ENCODE results near the gene CYREN. TPM values are rescaled to one million over a fixed set of nuclear protein-coding genes. Genes with fewer than 3 reads are reported as not detected.
A peak's percentile ranks its signal among the peaks of the same experiment; 100 is the strongest.

The CYREN gene
- total RNA-seq, 6 donors from 2014 or later: 27.3 to 119 (median 40.4) TPM

GRCh38 chr7:135151533-135151932, 19.0 kb downstream of the CYREN start:
- H3K4me3 ChIP-seq: peak overlapping the region in 2 of 4 donors; percentile 51 to 61
- peak in 1 of 2 donors; percentile 77 for DNase-seq
- peak; percentile 59 to 78 for ATAC-seq (ENCODE audit: low FRiP score in 2 of 2)
- peaks cover 15 to 33% (median 27%) of the 10 kb centered on the region in 4 donors for H3K4me1 ChIP-seq
- no peaks in the 10 kb centered on the region for H3K27me3 ChIP-seq
- peaks cover 0 to 10% (median 7%) of the 10 kb centered on the region in 4 donors for H3K9me3 ChIP-seq
- peak overlapping the region; percentile 74 to 94 (median 90) for H3K27ac ChIP-seq
- TF ChIP-seq POLR2AphosphoS5 (IDR thresholded peaks at IDR 0.05): peak in 1 of 2 donors; percentile 78
- no peak for TF ChIP-seq EP300 (IDR thresholded peaks at IDR 0.05)
- TF ChIP-seq POLR2A (IDR thresholded peaks at IDR 0.05): peak in 2 of 4 donors; percentile 8 to 69
- no peak for TF ChIP-seq CTCF (IDR thresholded peaks at IDR 0.05)
- H3K36me3 ChIP-seq: peaks cover 0 to 7% (median 0%) of the 10 kb centered on the region in 4 donors
- WGBS, 2 donors: 49 to 56% methylated on average over 6 of the region's 6 CpGs

- 63 to 67% methylated on average over 2 of the region's 2 CpGs for WGBS, 2 donors
- Histone ChIP-seq H3K4me3 (peak overlapping the region in 2 of 4 donors; percentile 51 to 61), H3K27me3 (no peaks in the 10 kb centered on the region), H3K4me1 (peaks cover 15 to 37% (median 28%) of the 10 kb centered on the region in 4 donors), H3K9me3 (peaks cover 0 to 9% (median 5%) of the 10 kb centered on the region in 4 donors), H3K36me3 (peaks cover 0 to 7% (median 0%) of the 10 kb centered on the region in 4 donors), H3K27ac (peak overlapping the region; percentile 74 to 94 (median 90))
- no peak for TF ChIP-seq CTCF (IDR thresholded peaks at IDR 0.05)
- TF ChIP-seq POLR2AphosphoS5 (IDR thresholded peaks at IDR 0.05): peak in 1 of 2 donors; percentile 15
- no peak for TF ChIP-seq EP300 (IDR thresholded peaks at IDR 0.05)
- peak in 1 of 4 donors; percentile 11 for TF ChIP-seq POLR2A (IDR thresholded peaks at IDR 0.05)
- peak; percentile 2 to 27 for ATAC-seq (ENCODE audit: low FRiP score in 2 of 2)
- DNase-seq: no peak
These were observed 19.4 kb downstream of the CYREN start for GRCh38 chr7:135151132-135151531.

GRCh38 chr7:135150072-135150782, 20.3 kb downstream of the CYREN start:
- Histone ChIP-seq H3K4me1 (peaks cover 15 to 37% (median 28%) of the 10 kb centered on the region in 4 donors), H3K4me3 (peak overlapping the region in 3 of 4 donors; percentile 48 to 61 (median 51)), H3K36me3 (peaks cover 0 to 7% (median 0%) of the 10 kb centered on the region in 4 donors), H3K9me3 (no peaks in the 10 kb centered on the region), H3K27me3 (no peaks in the 10 kb centered on the region), H3K27ac (peak overlapping the region; percentile 74 to 94 (median 90))
- peak in 1 of 2 donors; percentile 47 for DNase-seq
- ATAC-seq (ENCODE audit: low FRiP score in 2 of 2): no peak
- TF ChIP-seq POLR2AphosphoS5 (IDR thresholded peaks at IDR 0.05) (peak; percentile 21 to 45), EP300 (IDR thresholded peaks at IDR 0.05) (no peak), POLR2A (IDR thresholded peaks at IDR 0.05) (peak in 1 of 4 donors; percentile 38)
- WGBS, 2 donors: 43% methylated on average over 8 of the region's 8 CpGs

GRCh38 chr7:135147899-135148721, 22.4 kb downstream of the CYREN start, which contains the start of gene TMEM140:
TMEM140 (plus strand) TSS chr7:135148072; CDS start chr7:135164442, 16,370 bp downstream.
- H3K36me3 ChIP-seq: peaks cover 0 to 7% (median 0%) of the 10 kb centered on the region in 4 donors
- 5 to 7% methylated on average over 13 of the region's 13 CpGs for WGBS, 2 donors
- DNase-seq: peak in 1 of 2 donors; percentile 72
- H3K27me3 ChIP-seq: no peaks in the 10 kb centered on the region
- H3K27ac ChIP-seq: peak within 1 kb of the TSS; percentile 87 to 94 (median 90)
- H3K4me1 ChIP-seq: peaks cover 15 to 41% (median 30%) of the 10 kb centered on the region in 4 donors
- peak within 1 kb of the TSS; percentile 48 to 61 (median 54) for H3K4me3 ChIP-seq
- no peaks in the 10 kb centered on the region for H3K9me3 ChIP-seq
- peak; percentile 83 to 84 for ATAC-seq (ENCODE audit: low FRiP score in 2 of 2)
- TF ChIP-seq EP300 (IDR thresholded peaks at IDR 0.05): peak in 3 of 4 donors; percentile 85 to 99 (median 88)
- TF ChIP-seq POLR2AphosphoS5 (IDR thresholded peaks at IDR 0.05): peak; percentile 72 to 95
- TF ChIP-seq CTCF (IDR thresholded peaks at IDR 0.05): peak in 1 of 6 experiments; percentile 8
- peak in 3 of 4 donors; percentile 56 to 93 (median 90) for TF ChIP-seq POLR2A (IDR thresholded peaks at IDR 0.05)

Data from upper lobe of left lung (tissue), 6 donors.